ENCODE data around the gene LEKR1.
A peak's percentile ranks its signal among the peaks of the same experiment; 100 is the strongest.

LEKR1 gene

GRCh38 chr3:156826144-156826895 lies at the start of gene LEKR1:
Gene LEKR1, plus strand, starts transcription at chr3:156826353. Its CDS starts 2,977 bp downstream, at chr3:156829330.
- Mint-ChIP-seq H3K27ac (peak within 1 kb of the TSS; percentile 95), H3K4me3 (peak within 1 kb of the TSS; percentile 93), H3K4me1 (ENCODE audit: low read depth) (peaks cover 29% of the 10 kb centered on the region)

GRCh38 chr3:156776871-156777270 lies 49.3 kb upstream of the LEKR1 start:
- no peak overlapping the region for H3K27ac Mint-ChIP-seq
- peaks cover 7% of the 10 kb centered on the region for H3K36me3 Mint-ChIP-seq (ENCODE audit: low read depth)
- H3K4me1 Mint-ChIP-seq (ENCODE audit: low read depth) = peaks cover 6% of the 10 kb centered on the region
- H3K27me3 Mint-ChIP-seq (ENCODE audit: low read depth) = peaks cover 3% of the 10 kb centered on the region
- H3K9me3 Mint-ChIP-seq = no peaks in the 10 kb centered on the region
- no peak overlapping the region for H3K4me3 Mint-ChIP-seq

More at GRCh38 chr3:156826144-156826895, at the start of gene LEKR1:
- Mint-ChIP-seq H3K9me3 (no peaks in the 10 kb centered on the region), H3K36me3 (ENCODE audit: low read depth) (peaks cover 2% of the 10 kb centered on the region), H3K27me3 (ENCODE audit: low read depth) (peaks cover 8% of the 10 kb centered on the region)

GRCh38 chr3:156781310-156782230 lies 44.6 kb upstream of the LEKR1 start:
- H3K36me3 Mint-ChIP-seq (ENCODE audit: low read depth) = peaks cover 8% of the 10 kb centered on the region
- H3K4me1 Mint-ChIP-seq (ENCODE audit: low read depth) = peaks cover 10% of the 10 kb centered on the region
- no peak overlapping the region for H3K4me3 Mint-ChIP-seq
- no peak overlapping the region for H3K27ac Mint-ChIP-seq
- no peaks in the 10 kb centered on the region for H3K9me3 Mint-ChIP-seq
- H3K27me3 Mint-ChIP-seq (ENCODE audit: low read depth) = no peaks in the 10 kb centered on the region

- Mint-ChIP-seq H3K4me3 (no peak overlapping the region), H3K36me3 (ENCODE audit: low read depth) (peaks cover 8% of the 10 kb centered on the region), H3K27me3 (ENCODE audit: low read depth) (no peaks in the 10 kb centered on the region), H3K27ac (no peak overlapping the region), H3K9me3 (no peaks in the 10 kb centered on the region), H3K4me1 (ENCODE audit: low read depth) (peaks cover 14% of the 10 kb centered on the region)
Observed at GRCh38 chr3:156782319-156782718, 43.8 kb upstream of the LEKR1 start.

- no peaks in the 10 kb centered on the region for H3K9me3 Mint-ChIP-seq
- H3K4me3 Mint-ChIP-seq = no peak overlapping the region
- H3K27ac Mint-ChIP-seq = no peak overlapping the region
- H3K27me3 Mint-ChIP-seq (ENCODE audit: low read depth) = no peaks in the 10 kb centered on the region
- peaks cover 9% of the 10 kb centered on the region for H3K36me3 Mint-ChIP-seq (ENCODE audit: low read depth)
- H3K4me1 Mint-ChIP-seq (ENCODE audit: low read depth) = peaks cover 20% of the 10 kb centered on the region
Observed at GRCh38 chr3:156782921-156783320, 43.2 kb upstream of the LEKR1 start.

GRCh38 chr3:156787001-156787400 lies 39.2 kb upstream of the LEKR1 start:
- Mint-ChIP-seq H3K36me3 (ENCODE audit: low read depth) (peaks cover 6% of the 10 kb centered on the region), H3K4me3 (no peak overlapping the region), H3K27me3 (ENCODE audit: low read depth) (no peaks in the 10 kb centered on the region), H3K27ac (no peak overlapping the region), H3K4me1 (ENCODE audit: low read depth) (peaks cover 29% of the 10 kb centered on the region), H3K9me3 (no peaks in the 10 kb centered on the region)

GRCh38 chr3:156787926-156788663 lies 38.1 kb upstream of the LEKR1 start:
- H3K27ac Mint-ChIP-seq = no peak overlapping the region
- H3K4me3 Mint-ChIP-seq = no peak overlapping the region
- H3K9me3 Mint-ChIP-seq = no peaks in the 10 kb centered on the region
- no peaks in the 10 kb centered on the region for H3K27me3 Mint-ChIP-seq (ENCODE audit: low read depth)
- H3K36me3 Mint-ChIP-seq (ENCODE audit: low read depth) = peaks cover 6% of the 10 kb centered on the region
- peaks cover 38% of the 10 kb centered on the region for H3K4me1 Mint-ChIP-seq (ENCODE audit: low read depth)

- Mint-ChIP-seq H3K36me3 (ENCODE audit: low read depth) (peaks cover 11% of the 10 kb centered on the region), H3K9me3 (no peaks in the 10 kb centered on the region), H3K27ac (no peak overlapping the region), H3K4me3 (no peak overlapping the region), H3K27me3 (ENCODE audit: low read depth) (no peaks in the 10 kb centered on the region), H3K4me1 (ENCODE audit: low read depth) (peaks cover 42% of the 10 kb centered on the region)
Observed at GRCh38 chr3:156788846-156789245, 37.3 kb upstream of the LEKR1 start.

GRCh38 chr3:156790156-156790555 lies 36.0 kb upstream of the LEKR1 start:
- Mint-ChIP-seq H3K27me3 (ENCODE audit: low read depth) (no peaks in the 10 kb centered on the region), H3K27ac (no peak overlapping the region), H3K36me3 (ENCODE audit: low read depth) (peaks cover 13% of the 10 kb centered on the region), H3K9me3 (no peaks in the 10 kb centered on the region), H3K4me1 (ENCODE audit: low read depth) (peaks cover 41% of the 10 kb centered on the region), H3K4me3 (no peak overlapping the region)

GRCh38 chr3:156792114-156792513 lies 34.0 kb upstream of the LEKR1 start:
- H3K27me3 Mint-ChIP-seq (ENCODE audit: low read depth) = no peaks in the 10 kb centered on the region
- H3K27ac Mint-ChIP-seq = peak overlapping the region; percentile 23
- H3K4me1 Mint-ChIP-seq (ENCODE audit: low read depth) = peaks cover 39% of the 10 kb centered on the region
- no peaks in the 10 kb centered on the region for H3K9me3 Mint-ChIP-seq
- no peak overlapping the region for H3K4me3 Mint-ChIP-seq
- peaks cover 16% of the 10 kb centered on the region for H3K36me3 Mint-ChIP-seq (ENCODE audit: low read depth)

- H3K27me3 Mint-ChIP-seq (ENCODE audit: low read depth) = no peaks in the 10 kb centered on the region
- H3K36me3 Mint-ChIP-seq (ENCODE audit: low read depth) = peaks cover 16% of the 10 kb centered on the region
- H3K9me3 Mint-ChIP-seq = no peaks in the 10 kb centered on the region
- no peak overlapping the region for H3K4me3 Mint-ChIP-seq
- H3K4me1 Mint-ChIP-seq (ENCODE audit: low read depth) = peaks cover 36% of the 10 kb centered on the region
- H3K27ac Mint-ChIP-seq = peak overlapping the region; percentile 79
Observed at GRCh38 chr3:156792536-156792935, 33.6 kb upstream of the LEKR1 start.

- H3K27me3 Mint-ChIP-seq (ENCODE audit: low read depth) = no peaks in the 10 kb centered on the region
- peaks cover 15% of the 10 kb centered on the region for H3K36me3 Mint-ChIP-seq (ENCODE audit: low read depth)
- H3K9me3 Mint-ChIP-seq = no peaks in the 10 kb centered on the region
- no peak overlapping the region for H3K4me3 Mint-ChIP-seq
- peak overlapping the region; percentile 79 for H3K27ac Mint-ChIP-seq
- H3K4me1 Mint-ChIP-seq (ENCODE audit: low read depth) = peaks cover 32% of the 10 kb centered on the region
Observed at GRCh38 chr3:156792945-156793344, 33.2 kb upstream of the LEKR1 start.

- Mint-ChIP-seq H3K4me1 (ENCODE audit: low read depth) (peaks cover 27% of the 10 kb centered on the region), H3K4me3 (no peak overlapping the region), H3K36me3 (ENCODE audit: low read depth) (peaks cover 12% of the 10 kb centered on the region), H3K27ac (peak overlapping the region; percentile 79), H3K27me3 (ENCODE audit: low read depth) (no peaks in the 10 kb centered on the region), H3K9me3 (no peaks in the 10 kb centered on the region)
Observed at GRCh38 chr3:156793400-156793799, 32.8 kb upstream of the LEKR1 start.

GRCh38 chr3:156793851-156794250 lies 32.3 kb upstream of the LEKR1 start:
- peak overlapping the region; percentile 79 for H3K27ac Mint-ChIP-seq
- no peak overlapping the region for H3K4me3 Mint-ChIP-seq
- H3K9me3 Mint-ChIP-seq = peaks cover 3% of the 10 kb centered on the region
- H3K36me3 Mint-ChIP-seq (ENCODE audit: low read depth) = peaks cover 15% of the 10 kb centered on the region
- no peaks in the 10 kb centered on the region for H3K27me3 Mint-ChIP-seq (ENCODE audit: low read depth)
- H3K4me1 Mint-ChIP-seq (ENCODE audit: low read depth) = peaks cover 25% of the 10 kb centered on the region
